ENCODE results near the gene CXCL17. TPM values are rescaled to one million over a fixed set of nuclear protein-coding genes. Genes with fewer than 3 reads are reported as not detected.
A peak's percentile ranks its signal among the peaks of the same experiment; 100 is the strongest.

The CXCL17 gene
- total RNA-seq, 4 donors from 2014 or later: not detected

GRCh38 chr19:42397263-42398166 is 45.2 kb downstream of the CXCL17 start:
- Histone ChIP-seq H3K36me3 (no peaks in the 10 kb centered on the region), H3K27me3 (no peaks in the 10 kb centered on the region), H3K4me3 (peak overlapping the region; percentile 41 to 53), H3K9me3 (no peaks in the 10 kb centered on the region), H3K4me1 (peaks cover 5 to 6% of the 10 kb centered on the region in 2 donors), H3K27ac (peak overlapping the region; percentile 81 to 89)
- TF ChIP-seq CTCF (IDR thresholded peaks at IDR 0.05) (no peak), POLR2A (IDR thresholded peaks at IDR 0.05) (no peak)
- intact Hi-C loops (cut with DNase I; ENCODE audit: low total_unique reads): no loop called here
- DNase-seq: no peak

- Histone ChIP-seq H3K9me3 (no peaks in the 10 kb centered on the region), H3K4me3 (peak overlapping the region; percentile 41 to 53), H3K4me1 (peaks cover 5 to 6% of the 10 kb centered on the region in 2 donors), H3K36me3 (no peaks in the 10 kb centered on the region), H3K27me3 (no peaks in the 10 kb centered on the region), H3K27ac (peak overlapping the region; percentile 81 to 89)
- peak; percentile 99 to 100 for DNase-seq
- TF ChIP-seq POLR2A (IDR thresholded peaks at IDR 0.05) (peak; percentile 75 to 77), CTCF (IDR thresholded peaks at IDR 0.05) (peak in 1 of 4 experiments; percentile 6)
- intact Hi-C loops (cut with DNase I; ENCODE audit: low total_unique reads): no loop called here
Observed at GRCh38 chr19:42396381-42397262, 46.1 kb downstream of the CXCL17 start.

GRCh38 chr19:42394751-42395150 is 48.0 kb downstream of the CXCL17 start:
- no peak overlapping the region for H3K4me3 ChIP-seq
- no peaks in the 10 kb centered on the region for H3K36me3 ChIP-seq
- no peak overlapping the region for H3K27ac ChIP-seq
- no peaks in the 10 kb centered on the region for H3K9me3 ChIP-seq
- TF ChIP-seq POLR2A (IDR thresholded peaks at IDR 0.05) (no peak), CTCF (IDR thresholded peaks at IDR 0.05) (no peak)
- H3K27me3 ChIP-seq: peaks cover 0 to 8% of the 10 kb centered on the region in 2 donors
- intact Hi-C loops (cut with DNase I; ENCODE audit: low total_unique reads): no loop called here
- peaks cover 5 to 6% of the 10 kb centered on the region in 2 donors for H3K4me1 ChIP-seq
- no peak for DNase-seq

GRCh38 chr19:42392165-42392564 is 50.6 kb downstream of the CXCL17 start:
- DNase-seq: no peak
- intact Hi-C loops (cut with DNase I; ENCODE audit: low total_unique reads): no loop called here
- no peaks in the 10 kb centered on the region for H3K9me3 ChIP-seq

More at GRCh38 chr19:42392165-42392564, 50.6 kb downstream of the CXCL17 start:
- Histone ChIP-seq H3K27me3 (peaks cover 0 to 19% of the 10 kb centered on the region in 2 donors), H3K4me1 (no peaks in the 10 kb centered on the region), H3K4me3 (no peak overlapping the region), H3K36me3 (no peaks in the 10 kb centered on the region), H3K27ac (no peak overlapping the region)
- TF ChIP-seq POLR2A (IDR thresholded peaks at IDR 0.05) (no peak), CTCF (IDR thresholded peaks at IDR 0.05) (no peak)

Measured in uterus (tissue), 4 donors.